HL-60 (cell line): ENCODE measurements around the gene SPATA6L.

ENCODE experiments used
- CTCF ChIP-seq: IDR thresholded peaks from one replicate; pipeline ENCODE4 v1.5.1; 2011; ENCODE audit warnings: low read length, control low read depth, inconsistent platforms; ENCODE audit not compliant: insufficient read depth
- POLR2AphosphoS5 ChIP-seq: IDR thresholded peaks from 2 replicates; pipeline ENCODE4 v1.6.1; 2012; ENCODE audit warnings: low read depth
- REST ChIP-seq: IDR thresholded peaks from 2 replicates; pipeline ENCODE4 v1.6.1; 2012; ENCODE audit warnings: low read depth; ENCODE audit not compliant: insufficient replicate concordance
- SPI1 ChIP-seq: IDR thresholded peaks from 2 replicates; pipeline ENCODE4 v1.6.1; 2012; ENCODE audit warnings: low read depth, mild to moderate bottlenecking, borderline replicate concordance

GRCh38 chr9:4590430-4591122 is 75.7 kb downstream of the SPATA6L start:
- no peak for TF ChIP-seq CTCF
- no peak for TF ChIP-seq SPI1
- no peak for TF ChIP-seq POLR2AphosphoS5
- TF ChIP-seq REST, result no peak
